ENCODE data around the gene AK4. TPM values are rescaled to one million over a fixed set of nuclear protein-coding genes. Genes with fewer than 3 reads are reported as not detected.

Gene AK4
- total RNA-seq, 1 experiment from 2014 or later = 5.5 TPM

DNA sequence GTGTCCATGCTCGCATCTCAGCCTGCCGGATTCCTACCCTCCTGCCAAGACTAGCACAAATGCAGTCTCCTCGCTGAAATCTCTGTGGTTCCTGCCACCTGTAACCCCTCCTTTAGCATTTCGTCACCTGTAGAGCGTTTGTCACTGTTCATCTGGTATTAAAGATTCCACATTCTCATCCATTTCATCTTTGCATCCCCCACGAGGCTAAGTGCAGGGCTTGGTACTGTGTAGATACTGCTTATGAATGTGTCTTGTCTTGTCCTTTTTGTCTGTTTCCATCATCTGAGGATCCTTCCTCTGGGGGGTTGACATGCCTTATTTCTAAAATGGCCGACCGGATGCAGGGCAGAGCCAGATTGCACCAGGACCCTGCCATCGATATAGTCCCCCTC, 107.7 kb downstream of the AK4 start:
- Histone ChIP-seq H3K27me3 (replicated peaks; ENCODE audit: insufficient read depth, low read depth, low read length, poor library complexity) (peaks cover 13% of the 10 kb centered on the region), H3K36me3 (ENCODE audit: insufficient read depth, low read length, poor library complexity, severe bottlenecking) (no peaks in the 10 kb centered on the region), H3K9me3 (ENCODE audit: low read depth, low read length, poor library complexity, severe bottlenecking) (no peaks in the 10 kb centered on the region), H3K4me1 (ENCODE audit: insufficient read depth, low read length, poor library complexity, severe bottlenecking) (peaks cover 6% of the 10 kb centered on the region), H3K4me3 (ENCODE audit: low read depth, low read length, poor library complexity, severe bottlenecking) (no peak overlapping the region), H3K27ac (ENCODE audit: low read depth, low read length, poor library complexity, severe bottlenecking) (no peak overlapping the region)
- ChIA-PET CTCF (no interaction called here), POLR2A (ENCODE audit: low non-redundant PET) (no interaction called here)
- intact Hi-C loops (cut with micrococcal nuclease; ENCODE audit: unreplicated experiment) = no loop called here
- BruUV-seq (replicated peaks) = no TSS peak
- TF ChIP-seq EZH2 (IDR thresholded peaks at IDR 0.05; ENCODE audit: borderline replicate concordance, low read depth, low read length, poor library complexity, severe bottlenecking) = no peak
- TF ChIP-seq, protein P1, sequence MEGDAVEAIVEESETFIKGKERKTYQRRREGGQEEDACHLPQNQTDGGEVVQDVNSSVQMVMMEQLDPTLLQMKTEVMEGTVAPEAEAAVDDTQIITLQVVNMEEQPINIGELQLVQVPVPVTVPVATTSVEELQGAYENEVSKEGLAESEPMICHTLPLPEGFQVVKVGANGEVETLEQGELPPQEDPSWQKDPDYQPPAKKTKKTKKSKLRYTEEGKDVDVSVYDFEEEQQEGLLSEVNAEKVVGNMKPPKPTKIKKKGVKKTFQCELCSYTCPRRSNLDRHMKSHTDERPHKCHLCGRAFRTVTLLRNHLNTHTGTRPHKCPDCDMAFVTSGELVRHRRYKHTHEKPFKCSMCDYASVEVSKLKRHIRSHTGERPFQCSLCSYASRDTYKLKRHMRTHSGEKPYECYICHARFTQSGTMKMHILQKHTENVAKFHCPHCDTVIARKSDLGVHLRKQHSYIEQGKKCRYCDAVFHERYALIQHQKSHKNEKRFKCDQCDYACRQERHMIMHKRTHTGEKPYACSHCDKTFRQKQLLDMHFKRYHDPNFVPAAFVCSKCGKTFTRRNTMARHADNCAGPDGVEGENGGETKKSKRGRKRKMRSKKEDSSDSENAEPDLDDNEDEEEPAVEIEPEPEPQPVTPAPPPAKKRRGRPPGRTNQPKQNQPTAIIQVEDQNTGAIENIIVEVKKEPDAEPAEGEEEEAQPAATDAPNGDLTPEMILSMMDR (conservative IDR thresholded peaks at IDR 0.05; ENCODE audit: low read depth, low read length) = no peak
- no peak for DNase-seq (ENCODE audit: low spot score)

DNA sequence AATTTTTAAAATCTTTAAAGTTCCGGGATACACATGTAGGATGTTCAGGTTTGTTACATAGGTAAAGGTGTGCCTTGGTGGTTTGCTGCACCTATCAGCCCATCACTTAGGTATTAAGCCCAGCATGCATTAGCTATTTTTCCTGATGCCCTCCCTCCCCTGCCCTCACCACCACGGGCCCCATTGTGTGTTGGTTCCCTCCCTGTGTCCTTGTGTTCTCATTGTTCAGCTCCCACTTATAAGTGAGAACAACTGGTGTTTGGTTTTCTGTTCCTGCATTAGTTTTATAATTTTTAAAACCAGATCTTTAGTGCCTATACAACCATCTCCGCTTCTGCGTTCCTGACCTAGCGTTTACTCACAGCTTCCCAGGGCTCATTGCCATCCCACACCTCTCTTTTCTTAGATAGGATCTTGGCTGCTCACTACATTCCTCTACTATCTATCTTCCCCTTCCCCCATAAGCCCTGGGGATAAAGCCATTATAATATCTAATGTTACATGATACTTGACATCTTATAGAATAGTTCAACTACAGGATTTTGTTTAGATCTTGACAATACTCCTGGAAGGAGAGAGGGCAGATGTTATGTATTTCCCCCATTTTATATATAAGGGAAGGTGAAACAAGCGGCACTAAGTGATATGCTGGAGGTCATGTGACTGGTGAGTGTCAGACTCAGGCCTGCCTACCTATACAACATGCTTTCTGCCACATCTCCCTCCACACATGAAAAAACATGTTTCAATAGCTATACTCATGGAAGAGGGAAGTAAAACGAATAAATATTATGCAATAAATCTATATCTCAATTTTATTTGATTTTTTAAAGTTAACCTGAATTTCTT, 109.1 kb downstream of the AK4 start:
- H3K4me3 ChIP-seq (ENCODE audit: low read depth, low read length, poor library complexity, severe bottlenecking) = no peak overlapping the region
- TF ChIP-seq, protein P1 (conservative IDR thresholded peaks at IDR 0.05; ENCODE audit: low read depth, low read length) = no peak
- TF ChIP-seq EZH2 (IDR thresholded peaks at IDR 0.05; ENCODE audit: borderline replicate concordance, low read depth, low read length, poor library complexity, severe bottlenecking) = no peak
- H3K27me3 ChIP-seq (replicated peaks; ENCODE audit: insufficient read depth, low read depth, low read length, poor library complexity) = peaks cover 13% of the 10 kb centered on the region
- DNase-seq (ENCODE audit: low spot score) = no peak
- intact Hi-C loops (cut with micrococcal nuclease; ENCODE audit: unreplicated experiment) = no loop called here
- no peaks in the 10 kb centered on the region for H3K36me3 ChIP-seq (ENCODE audit: insufficient read depth, low read length, poor library complexity, severe bottlenecking)
- POLR2A ChIA-PET (ENCODE audit: low non-redundant PET) = no interaction called here
- no peaks in the 10 kb centered on the region for H3K9me3 ChIP-seq (ENCODE audit: low read depth, low read length, poor library complexity, severe bottlenecking)
- H3K4me1 ChIP-seq (ENCODE audit: insufficient read depth, low read length, poor library complexity, severe bottlenecking) = peaks cover 6% of the 10 kb centered on the region
- CTCF ChIA-PET = no interaction called here
- BruUV-seq (replicated peaks) = no TSS peak
- H3K27ac ChIP-seq (ENCODE audit: low read depth, low read length, poor library complexity, severe bottlenecking) = no peak overlapping the region

- no peak for TF ChIP-seq EZH2 (IDR thresholded peaks at IDR 0.05; ENCODE audit: borderline replicate concordance, low read depth, low read length, poor library complexity, severe bottlenecking)
- TF ChIP-seq, protein P1 (conservative IDR thresholded peaks at IDR 0.05; ENCODE audit: low read depth, low read length) = no peak
- H3K27me3 ChIP-seq (replicated peaks; ENCODE audit: insufficient read depth, low read depth, low read length, poor library complexity) = peaks cover 13% of the 10 kb centered on the region
- H3K36me3 ChIP-seq (ENCODE audit: insufficient read depth, low read length, poor library complexity, severe bottlenecking) = no peaks in the 10 kb centered on the region
- no peaks in the 10 kb centered on the region for H3K9me3 ChIP-seq (ENCODE audit: low read depth, low read length, poor library complexity, severe bottlenecking)
- BruUV-seq (replicated peaks) = no TSS peak
- intact Hi-C loops (cut with micrococcal nuclease; ENCODE audit: unreplicated experiment) = no loop called here
- no peak overlapping the region for H3K4me3 ChIP-seq (ENCODE audit: low read depth, low read length, poor library complexity, severe bottlenecking)
- peaks cover 6% of the 10 kb centered on the region for H3K4me1 ChIP-seq (ENCODE audit: insufficient read depth, low read length, poor library complexity, severe bottlenecking)
- CTCF ChIA-PET = no interaction called here
- POLR2A ChIA-PET (ENCODE audit: low non-redundant PET) = no interaction called here
- no peak for DNase-seq (ENCODE audit: low spot score)
- H3K27ac ChIP-seq (ENCODE audit: low read depth, low read length, poor library complexity, severe bottlenecking) = no peak overlapping the region
Observed at GRCh38 chr1:65258106-65258505, 110.1 kb downstream of the AK4 start.
